Liver (tissue), 9 donors: Measurements from ENCODE around the gene ABL2. TPM values are rescaled to one million over a fixed set of nuclear protein-coding genes. Genes with fewer than 3 reads are reported as not detected.
"Not testable (repeated sequence)": the region's sequence is repeated elsewhere in the genome, so short reads cannot be mapped to it uniquely, and the experiment has no call there.

Experiments used
- DNase-seq: peaks from one replicate; pipeline ENCODE4 v3.0.0-alpha.2; 2017; ENCODE audit warnings: low spot score
- H3K27ac ChIP-seq, 2 donors: one replicate each; pipeline ENCODE4 v1.7.0; 2013; ENCODE audit warnings: inconsistent platforms in 2 of 2, low read length in 2 of 2, control low read depth in 1 of 2, low read depth in 1 of 2, mild to moderate bottlenecking in 1 of 2
- H3K27me3 ChIP-seq, 4 donors: one replicate each; pipeline versions ENCODE4 v1.6.1 to v1.7.0; 2013; ENCODE audit warnings: low read length in 3 of 4, inconsistent platforms in 1 of 4, mild to moderate bottlenecking in 1 of 4, moderate library complexity in 1 of 4; ENCODE audit not compliant: control insufficient read depth in 4 of 4, insufficient read depth in 4 of 4
- H3K36me3 ChIP-seq, 4 donors: one replicate each; pipeline versions ENCODE4 v1.6.1 to v1.7.0; 2013; ENCODE audit warnings: low read length in 3 of 4, mild to moderate bottlenecking in 3 of 4, low read depth in 1 of 4, moderate library complexity in 1 of 4; ENCODE audit not compliant: control insufficient read depth in 4 of 4, insufficient read depth in 3 of 4
- H3K4me1 ChIP-seq, 4 donors: one replicate each; pipeline versions ENCODE4 v1.6.1 to v1.7.0; 2013; ENCODE audit warnings: low read length in 3 of 4, mild to moderate bottlenecking in 3 of 4, moderate library complexity in 1 of 4; ENCODE audit not compliant: control insufficient read depth in 4 of 4, insufficient read depth in 4 of 4
- H3K4me3 ChIP-seq, 3 donors: one replicate each; pipeline versions ENCODE4 v1.6.1 to v1.7.0; 2013; ENCODE audit warnings: low read length in 3 of 3, control low read depth in 1 of 3, low read depth in 1 of 3, mild to moderate bottlenecking in 1 of 3
- H3K9ac ChIP-seq, 2 donors: one replicate each; pipeline ENCODE4 v1.7.0; 2013; ENCODE audit warnings: low read length in 2 of 2, mild to moderate bottlenecking in 2 of 2, moderate library complexity in 2 of 2, control low read depth in 1 of 2, low read depth in 1 of 2
- H3K9me3 ChIP-seq, 4 donors: one replicate each; pipeline versions ENCODE4 v1.6.1 to v1.7.0; 2013; ENCODE audit warnings: low read length in 3 of 4; ENCODE audit not compliant: control insufficient read depth in 4 of 4
- ATF3 ChIP-seq: IDR thresholded peaks from 2 replicates; pipeline ENCODE4 v1.6.1; 2016; ENCODE audit warnings: antibody characterized with exemption
- EGR1 ChIP-seq, 2 donors: IDR thresholded peaks; 2 replicates each; pipeline ENCODE4 v1.6.1; 2016 to 2018; ENCODE audit warnings: antibody characterized with exemption in 2 of 2, low read depth in 2 of 2
- FOXA2 ChIP-seq: IDR thresholded peaks from 2 replicates; pipeline ENCODE4 v1.6.1; 2016; ENCODE audit warnings: antibody characterized with exemption
- GABPA ChIP-seq, 2 donors: IDR thresholded peaks in 1 of 2; conservative IDR thresholded peaks in 1 of 2; 2 replicates each; pipeline ENCODE4 v1.6.1; 2016; ENCODE audit warnings: antibody characterized with exemption in 2 of 2, mild to moderate bottlenecking in 1 of 2, moderate library complexity in 1 of 2
- HNF4A ChIP-seq, 2 donors: conservative IDR thresholded peaks; 2 replicates each; pipeline ENCODE4 v1.6.1; 2016; ENCODE audit warnings: antibody characterized with exemption in 2 of 2, mild to moderate bottlenecking in 2 of 2
- HNF4G ChIP-seq: IDR thresholded peaks from 2 replicates; pipeline ENCODE4 v1.6.1; 2016; ENCODE audit warnings: antibody characterized with exemption
- JUND ChIP-seq, 2 donors: IDR thresholded peaks; 2 replicates each; pipeline ENCODE4 v1.6.1; 2016; ENCODE audit warnings: antibody characterized with exemption in 2 of 2
- MAX ChIP-seq: IDR thresholded peaks from 2 replicates; pipeline ENCODE4 v1.6.1; 2016; ENCODE audit warnings: antibody characterized with exemption
- RAD21 ChIP-seq, 2 donors: IDR thresholded peaks; 2 replicates each; pipeline ENCODE4 v1.6.1; 2016; ENCODE audit warnings: antibody characterized with exemption in 2 of 2, mild to moderate bottlenecking in 2 of 2
- RXRA ChIP-seq, 2 donors: IDR thresholded peaks; 2 replicates each; pipeline ENCODE4 v1.6.1; 2017 to 2018; ENCODE audit warnings: antibody characterized with exemption in 2 of 2, mild to moderate bottlenecking in 1 of 2
- SP1 ChIP-seq: IDR thresholded peaks from 2 replicates; pipeline ENCODE4 v1.6.1; 2018; ENCODE audit warnings: antibody characterized with exemption, mild to moderate bottlenecking
- YY1 ChIP-seq: IDR thresholded peaks from 2 replicates; pipeline ENCODE4 v1.6.1; 2016; ENCODE audit warnings: antibody characterized with exemption, mild to moderate bottlenecking
- WGBS: extraction: QIAGEN DNeasy Blood & Tissue Kit; methylation state at CpG from one replicate; pipeline ENCODE4 v1.1.7; 2013; 5-methylcytosine and 5-hydroxymethylcytosine counted together
- polyA plus RNA-seq, 2 donors: library from polyadenylated mRNA; stranded (reverse) in 1 of 2; unstranded in 1 of 2; fragments of 200-250 nt in 1 of 2; fragments of >200 nt in 1 of 2; fragmentation: Nextera tagmentation in 1 of 2; extraction: Ambion mirVana in 1 of 2; gene quantifications; one replicate each; pipeline versions ENCODE4 v1.2.1 to v1.2.3, GENCODE V29; 2013 to 2015
- total RNA-seq, 2 donors: library from RNA; depleted of rRNA; stranded (reverse); fragments of >200 nt; gene quantifications; one replicate each; pipeline ENCODE4 v1.2.3, GENCODE V29; 2014
- TF ChIP-seq, protein P1 (sequence below): fragments of 150-350 bp; IDR thresholded peaks from 2 replicates; pipeline ENCODE4 v1.5.1; 2017; ENCODE audit warnings: improper control_type of control experiment, low read depth, low read length; ENCODE audit not compliant: missing input control
- TF ChIP-seq, protein P2 (sequence below): IDR thresholded peaks from 2 replicates; pipeline ENCODE4 v1.6.1; 2016; ENCODE audit warnings: antibody characterized with exemption, mild to moderate bottlenecking
- donor health status: healthy.
- donor health status: healthy.
- donor health status: healthy.
- donor health status: healthy.
- donor health status: healthy.

Gene ABL2
- total and polyA plus RNA-seq, 4 donors = 1.8 to 7.8 (median 3.4) TPM

GRCh38 chr1:179175011-179175841 is 54.3 kb downstream of the ABL2 start:
- Histone ChIP-seq H3K36me3 (no peaks in the 10 kb centered on the region), H3K4me3 (no peak overlapping the region), H3K9me3 (no peaks in the 10 kb centered on the region), H3K4me1 (peaks cover 7 to 11% (median 8%) of the 10 kb centered on the region in 4 donors), H3K9ac (no peak overlapping the region), H3K27ac (peak overlapping the region; percentile 33 to 40), H3K27me3 (no peaks in the 10 kb centered on the region)
- WGBS = 55% methylated on average over 2 of the region's 2 CpGs
- peak in 1 of 2 donors; percentile 29 for TF ChIP-seq JUND (IDR thresholded peaks at IDR 0.05)
- no peak for TF ChIP-seq MAX
- peak; percentile 28 to 66 for TF ChIP-seq HNF4A (conservative IDR thresholded peaks at IDR 0.05)
- no peak for TF ChIP-seq SP1
- peak; percentile 26 to 59 for TF ChIP-seq RXRA (IDR thresholded peaks at IDR 0.05)
- TF ChIP-seq, protein P1, sequence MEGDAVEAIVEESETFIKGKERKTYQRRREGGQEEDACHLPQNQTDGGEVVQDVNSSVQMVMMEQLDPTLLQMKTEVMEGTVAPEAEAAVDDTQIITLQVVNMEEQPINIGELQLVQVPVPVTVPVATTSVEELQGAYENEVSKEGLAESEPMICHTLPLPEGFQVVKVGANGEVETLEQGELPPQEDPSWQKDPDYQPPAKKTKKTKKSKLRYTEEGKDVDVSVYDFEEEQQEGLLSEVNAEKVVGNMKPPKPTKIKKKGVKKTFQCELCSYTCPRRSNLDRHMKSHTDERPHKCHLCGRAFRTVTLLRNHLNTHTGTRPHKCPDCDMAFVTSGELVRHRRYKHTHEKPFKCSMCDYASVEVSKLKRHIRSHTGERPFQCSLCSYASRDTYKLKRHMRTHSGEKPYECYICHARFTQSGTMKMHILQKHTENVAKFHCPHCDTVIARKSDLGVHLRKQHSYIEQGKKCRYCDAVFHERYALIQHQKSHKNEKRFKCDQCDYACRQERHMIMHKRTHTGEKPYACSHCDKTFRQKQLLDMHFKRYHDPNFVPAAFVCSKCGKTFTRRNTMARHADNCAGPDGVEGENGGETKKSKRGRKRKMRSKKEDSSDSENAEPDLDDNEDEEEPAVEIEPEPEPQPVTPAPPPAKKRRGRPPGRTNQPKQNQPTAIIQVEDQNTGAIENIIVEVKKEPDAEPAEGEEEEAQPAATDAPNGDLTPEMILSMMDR = no peak
- peak; percentile 22 to 41 for TF ChIP-seq RAD21 (IDR thresholded peaks at IDR 0.05)
- DNase-seq = no peak

- not testable (repeated sequence) for H3K9me3 ChIP-seq, H3K36me3 ChIP-seq, H3K4me3 ChIP-seq, H3K4me1 ChIP-seq, H3K9ac ChIP-seq, H3K27me3 ChIP-seq, DNase-seq, H3K27ac ChIP-seq
- 97% methylated on average over 10 of the region's 10 CpGs for whole genome bisulfite sequencing
Observed at GRCh38 chr1:179170468-179170770, 59.1 kb downstream of the ABL2 start.

- TF ChIP-seq, protein P2, sequence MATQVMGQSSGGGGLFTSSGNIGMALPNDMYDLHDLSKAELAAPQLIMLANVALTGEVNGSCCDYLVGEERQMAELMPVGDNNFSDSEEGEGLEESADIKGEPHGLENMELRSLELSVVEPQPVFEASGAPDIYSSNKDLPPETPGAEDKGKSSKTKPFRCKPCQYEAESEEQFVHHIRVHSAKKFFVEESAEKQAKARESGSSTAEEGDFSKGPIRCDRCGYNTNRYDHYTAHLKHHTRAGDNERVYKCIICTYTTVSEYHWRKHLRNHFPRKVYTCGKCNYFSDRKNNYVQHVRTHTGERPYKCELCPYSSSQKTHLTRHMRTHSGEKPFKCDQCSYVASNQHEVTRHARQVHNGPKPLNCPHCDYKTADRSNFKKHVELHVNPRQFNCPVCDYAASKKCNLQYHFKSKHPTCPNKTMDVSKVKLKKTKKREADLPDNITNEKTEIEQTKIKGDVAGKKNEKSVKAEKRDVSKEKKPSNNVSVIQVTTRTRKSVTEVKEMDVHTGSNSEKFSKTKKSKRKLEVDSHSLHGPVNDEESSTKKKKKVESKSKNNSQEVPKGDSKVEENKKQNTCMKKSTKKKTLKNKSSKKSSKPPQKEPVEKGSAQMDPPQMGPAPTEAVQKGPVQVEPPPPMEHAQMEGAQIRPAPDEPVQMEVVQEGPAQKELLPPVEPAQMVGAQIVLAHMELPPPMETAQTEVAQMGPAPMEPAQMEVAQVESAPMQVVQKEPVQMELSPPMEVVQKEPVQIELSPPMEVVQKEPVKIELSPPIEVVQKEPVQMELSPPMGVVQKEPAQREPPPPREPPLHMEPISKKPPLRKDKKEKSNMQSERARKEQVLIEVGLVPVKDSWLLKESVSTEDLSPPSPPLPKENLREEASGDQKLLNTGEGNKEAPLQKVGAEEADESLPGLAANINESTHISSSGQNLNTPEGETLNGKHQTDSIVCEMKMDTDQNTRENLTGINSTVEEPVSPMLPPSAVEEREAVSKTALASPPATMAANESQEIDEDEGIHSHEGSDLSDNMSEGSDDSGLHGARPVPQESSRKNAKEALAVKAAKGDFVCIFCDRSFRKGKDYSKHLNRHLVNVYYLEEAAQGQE = no peak
- TF ChIP-seq HNF4G = no peak
- no peak for TF ChIP-seq ATF3
- no peak for TF ChIP-seq SP1
- TF ChIP-seq FOXA2 = no peak
- no peak for TF ChIP-seq MAX
- TF ChIP-seq RAD21 (IDR thresholded peaks at IDR 0.05) = no peak
- TF ChIP-seq HNF4A (conservative IDR thresholded peaks at IDR 0.05) = no peak
- TF ChIP-seq JUND (IDR thresholded peaks at IDR 0.05) = no peak
- no peak for TF ChIP-seq GABPA (IDR thresholded peaks at IDR 0.05 in 1 of 2, conservative IDR thresholded peaks at IDR 0.05 in 1 of 2)
- no peak for TF ChIP-seq YY1
- TF ChIP-seq, protein P1 = no peak
- TF ChIP-seq EGR1 (IDR thresholded peaks at IDR 0.05; ENCODE audit: low read depth in 2 of 2) = no peak
- no peak overlapping the region for H3K9ac ChIP-seq
- peaks cover 0 to 2% (median 0%) of the 10 kb centered on the region in 4 donors for H3K4me1 ChIP-seq
- DNase-seq = no peak
- no peak overlapping the region for H3K4me3 ChIP-seq
- H3K9me3 ChIP-seq = no peaks in the 10 kb centered on the region
- WGBS = 94% methylated on average over 3 of the region's 3 CpGs
- H3K27ac ChIP-seq = no peak overlapping the region
- no peaks in the 10 kb centered on the region for H3K27me3 ChIP-seq
- no peaks in the 10 kb centered on the region for H3K36me3 ChIP-seq
Observed at GRCh38 chr1:179169616-179170467, 59.6 kb downstream of the ABL2 start.
